ENCODE results near the gene BLVRA.
"Not testable (repeated sequence)": the region's sequence is repeated elsewhere in the genome, so short reads cannot be mapped to it uniquely, and the experiment has no call there.

The BLVRA gene

GRCh38 chr7:43769791-43770465 is 11.4 kb downstream of the BLVRA start:
- Histone ChIP-seq H3K9me3 (replicated peaks; ENCODE audit: insufficient read depth, low read length) (no peaks in the 10 kb centered on the region), H4K20me1 (ENCODE audit: insufficient read depth, low read length) (no peaks in the 10 kb centered on the region), H3K27me3 (replicated peaks; ENCODE audit: insufficient read depth, low read length) (no peaks in the 10 kb centered on the region), H3K79me2 (ENCODE audit: low read length) (peaks cover 5% of the 10 kb centered on the region; the same call in 1 of the 2 replicates), H3K27ac (ENCODE audit: low read length) (no peak overlapping the region), H3F3A (ENCODE audit: insufficient read depth, low read length) (no peaks in the 10 kb centered on the region), H3K36me3 (replicated peaks; ENCODE audit: insufficient read depth, low read length) (no peaks in the 10 kb centered on the region), H3K4me1 (ENCODE audit: low read length) (no peaks in the 10 kb centered on the region), H3K9ac (ENCODE audit: low read length) (no peak overlapping the region), H2AFZ (ENCODE audit: low read length) (no peak overlapping the region), H3K4me2 (ENCODE audit: low read depth, low read length) (no peak overlapping the region), H3K9me2 (replicated peaks; ENCODE audit: insufficient read depth, low read length) (no peaks in the 10 kb centered on the region), H3K4me3 (ENCODE audit: low read length) (no peak overlapping the region)
- TF ChIP-seq EZH2 (optimal IDR thresholded peaks at IDR 0.05; ENCODE audit: low read depth, low read length) (no peak), EZH2phosphoT487 (IDR thresholded peaks at IDR 0.05; ENCODE audit: low read length) (no peak)
- TF ChIP-seq, protein P1, sequence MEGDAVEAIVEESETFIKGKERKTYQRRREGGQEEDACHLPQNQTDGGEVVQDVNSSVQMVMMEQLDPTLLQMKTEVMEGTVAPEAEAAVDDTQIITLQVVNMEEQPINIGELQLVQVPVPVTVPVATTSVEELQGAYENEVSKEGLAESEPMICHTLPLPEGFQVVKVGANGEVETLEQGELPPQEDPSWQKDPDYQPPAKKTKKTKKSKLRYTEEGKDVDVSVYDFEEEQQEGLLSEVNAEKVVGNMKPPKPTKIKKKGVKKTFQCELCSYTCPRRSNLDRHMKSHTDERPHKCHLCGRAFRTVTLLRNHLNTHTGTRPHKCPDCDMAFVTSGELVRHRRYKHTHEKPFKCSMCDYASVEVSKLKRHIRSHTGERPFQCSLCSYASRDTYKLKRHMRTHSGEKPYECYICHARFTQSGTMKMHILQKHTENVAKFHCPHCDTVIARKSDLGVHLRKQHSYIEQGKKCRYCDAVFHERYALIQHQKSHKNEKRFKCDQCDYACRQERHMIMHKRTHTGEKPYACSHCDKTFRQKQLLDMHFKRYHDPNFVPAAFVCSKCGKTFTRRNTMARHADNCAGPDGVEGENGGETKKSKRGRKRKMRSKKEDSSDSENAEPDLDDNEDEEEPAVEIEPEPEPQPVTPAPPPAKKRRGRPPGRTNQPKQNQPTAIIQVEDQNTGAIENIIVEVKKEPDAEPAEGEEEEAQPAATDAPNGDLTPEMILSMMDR (IDR thresholded peaks at IDR 0.05; ENCODE audit: low read length): no peak
- DNase-seq: no peak

GRCh38 chr7:43771128-43771527 is 12.6 kb downstream of the BLVRA start:
- H2AFZ ChIP-seq (ENCODE audit: low read length): no peak overlapping the region
- no peaks in the 10 kb centered on the region for H3K9me3 ChIP-seq (replicated peaks; ENCODE audit: insufficient read depth, low read length)
- H3K79me2 ChIP-seq (ENCODE audit: low read length): peaks cover 5% of the 10 kb centered on the region; the same call in 1 of the 2 replicates
- DNase-seq: no peak
- TF ChIP-seq EZH2phosphoT487 (IDR thresholded peaks at IDR 0.05; ENCODE audit: low read length): no peak
- TF ChIP-seq, protein P1 (IDR thresholded peaks at IDR 0.05; ENCODE audit: low read length): no peak
- no peak for TF ChIP-seq EZH2 (optimal IDR thresholded peaks at IDR 0.05; ENCODE audit: low read depth, low read length)
- no peak overlapping the region for H3K4me2 ChIP-seq (ENCODE audit: low read depth, low read length)
- H3K9ac ChIP-seq (ENCODE audit: low read length): no peak overlapping the region
- no peak overlapping the region for H3K27ac ChIP-seq (ENCODE audit: low read length)
- no peak overlapping the region for H3K4me3 ChIP-seq (ENCODE audit: low read length)
- H4K20me1 ChIP-seq (ENCODE audit: insufficient read depth, low read length): no peaks in the 10 kb centered on the region
- H3K27me3 ChIP-seq (replicated peaks; ENCODE audit: insufficient read depth, low read length): no peaks in the 10 kb centered on the region
- no peaks in the 10 kb centered on the region for H3K9me2 ChIP-seq (replicated peaks; ENCODE audit: insufficient read depth, low read length)
- no peaks in the 10 kb centered on the region for H3K36me3 ChIP-seq (replicated peaks; ENCODE audit: insufficient read depth, low read length)
- H3K4me1 ChIP-seq (ENCODE audit: low read length): no peaks in the 10 kb centered on the region
- H3F3A ChIP-seq (ENCODE audit: insufficient read depth, low read length): no peaks in the 10 kb centered on the region

DNA sequence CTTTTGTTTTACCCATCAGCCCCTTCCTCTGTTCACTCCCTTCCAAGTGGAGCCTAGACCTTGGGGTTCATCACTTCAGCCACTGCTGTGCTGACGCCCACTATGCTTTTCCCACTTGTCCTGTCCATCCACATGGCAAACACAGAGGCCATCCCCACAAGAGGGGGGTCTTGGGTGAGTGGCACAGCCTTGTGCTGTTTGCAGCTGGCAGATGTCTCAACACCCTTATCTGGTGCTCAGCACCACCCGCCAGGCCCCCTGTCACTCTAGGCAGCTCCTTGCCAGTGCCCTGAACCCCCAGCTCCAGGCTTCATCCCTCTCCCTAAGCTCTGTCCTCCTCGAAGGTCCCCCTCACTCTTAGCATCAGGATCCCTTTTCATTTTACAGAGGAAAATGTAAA is 13.1 kb downstream of the BLVRA start:
- TF ChIP-seq, protein P1 (IDR thresholded peaks at IDR 0.05; ENCODE audit: low read length): no peak
- no peak for TF ChIP-seq EZH2 (optimal IDR thresholded peaks at IDR 0.05; ENCODE audit: low read depth, low read length)
- TF ChIP-seq EZH2phosphoT487 (IDR thresholded peaks at IDR 0.05; ENCODE audit: low read length): no peak
- Histone ChIP-seq H3K79me2 (ENCODE audit: low read length) (peaks cover 5% of the 10 kb centered on the region; the same call in 1 of the 2 replicates), H3K9me3 (replicated peaks; ENCODE audit: insufficient read depth, low read length) (no peaks in the 10 kb centered on the region), H3F3A (ENCODE audit: insufficient read depth, low read length) (no peaks in the 10 kb centered on the region), H4K20me1 (ENCODE audit: insufficient read depth, low read length) (no peaks in the 10 kb centered on the region), H3K4me1 (ENCODE audit: low read length) (no peaks in the 10 kb centered on the region), H2AFZ (ENCODE audit: low read length) (no peak overlapping the region), H3K9ac (ENCODE audit: low read length) (no peak overlapping the region), H3K4me3 (ENCODE audit: low read length) (no peak overlapping the region), H3K4me2 (ENCODE audit: low read depth, low read length) (no peak overlapping the region), H3K27ac (ENCODE audit: low read length) (no peak overlapping the region), H3K36me3 (replicated peaks; ENCODE audit: insufficient read depth, low read length) (no peaks in the 10 kb centered on the region), H3K27me3 (replicated peaks; ENCODE audit: insufficient read depth, low read length) (no peaks in the 10 kb centered on the region), H3K9me2 (replicated peaks; ENCODE audit: insufficient read depth, low read length) (no peaks in the 10 kb centered on the region)
- DNase-seq: no peak

DNA sequence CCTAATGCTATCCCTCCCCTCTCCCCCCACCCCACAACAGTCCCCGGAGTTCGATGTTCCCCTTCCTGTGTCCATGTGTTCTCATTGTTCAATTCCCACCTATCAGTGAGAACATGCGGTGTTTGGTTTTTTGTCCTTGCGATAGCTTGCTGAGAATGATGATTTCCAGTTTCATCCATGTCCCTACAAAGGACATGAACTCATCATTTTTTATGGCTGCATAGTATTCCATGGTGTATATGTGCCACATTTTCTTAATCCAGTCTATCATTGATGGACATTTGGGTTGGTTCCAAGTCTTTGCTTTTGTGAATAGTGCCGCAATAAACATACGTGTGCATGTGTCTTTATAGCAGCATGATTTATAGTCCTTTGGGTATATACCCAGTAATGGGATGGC is 14.8 kb downstream of the BLVRA start:
- not testable (repeated sequence) for H3K79me2 ChIP-seq (ENCODE audit: low read length)

GRCh38 chr7:43775255-43775654 is 16.8 kb downstream of the BLVRA start:
- not testable (repeated sequence) for H3K9me2 ChIP-seq (replicated peaks; ENCODE audit: insufficient read depth, low read length); H3F3A ChIP-seq (ENCODE audit: insufficient read depth, low read length); H2AFZ ChIP-seq (ENCODE audit: low read length)

More for the DNA sequence above, 14.8 kb downstream of the BLVRA start:
- H3K9ac ChIP-seq (ENCODE audit: low read length); H3K4me3 ChIP-seq (ENCODE audit: low read length); H3K9me2 ChIP-seq (replicated peaks; ENCODE audit: insufficient read depth, low read length); H3F3A ChIP-seq (ENCODE audit: insufficient read depth, low read length); H3K36me3 ChIP-seq (replicated peaks; ENCODE audit: insufficient read depth, low read length); DNase-seq; H3K27ac ChIP-seq (ENCODE audit: low read length); H4K20me1 ChIP-seq (ENCODE audit: insufficient read depth, low read length); H3K4me1 ChIP-seq (ENCODE audit: low read length); H3K27me3 ChIP-seq (replicated peaks; ENCODE audit: insufficient read depth, low read length); H3K4me2 ChIP-seq (ENCODE audit: low read depth, low read length); H2AFZ ChIP-seq (ENCODE audit: low read length); H3K9me3 ChIP-seq (replicated peaks; ENCODE audit: insufficient read depth, low read length): not testable (repeated sequence)

More at GRCh38 chr7:43775255-43775654, 16.8 kb downstream of the BLVRA start:
- H4K20me1 ChIP-seq (ENCODE audit: insufficient read depth, low read length); H3K9ac ChIP-seq (ENCODE audit: low read length); H3K36me3 ChIP-seq (replicated peaks; ENCODE audit: insufficient read depth, low read length); H3K9me3 ChIP-seq (replicated peaks; ENCODE audit: insufficient read depth, low read length); H3K4me1 ChIP-seq (ENCODE audit: low read length); H3K27me3 ChIP-seq (replicated peaks; ENCODE audit: insufficient read depth, low read length); DNase-seq; H3K27ac ChIP-seq (ENCODE audit: low read length); H3K79me2 ChIP-seq (ENCODE audit: low read length); H3K4me3 ChIP-seq (ENCODE audit: low read length); H3K4me2 ChIP-seq (ENCODE audit: low read depth, low read length): not testable (repeated sequence)
